H9 (cell line): ENCODE measurements around the gene COL18A1. TPM values are rescaled to one million over a fixed set of nuclear protein-coding genes. Genes with fewer than 3 reads are reported as not detected.
A peak's percentile ranks its signal among the peaks of the same experiment; 100 is the strongest.

Source experiments
- DNase-seq: peaks from one replicate; pipeline ENCODE4 v3.0.0-alpha.2; 2017
- H2AFZ ChIP-seq: one replicate; pipeline ENCODE4 v1.6.1; 2013; ENCODE audit warnings: mild to moderate bottlenecking, low read length, control low read depth, moderate library complexity
- H2AK5ac ChIP-seq: 2 replicates; pipeline ENCODE4 v1.6.1; 2013; ENCODE audit warnings: low read length, control low read depth, mixed read lengths; ENCODE audit not compliant: insufficient read length
- H2BK120ac ChIP-seq: one replicate; pipeline ENCODE4 v1.6.1; 2013; ENCODE audit warnings: low read depth, mild to moderate bottlenecking, low read length, control low read depth, inconsistent platforms; ENCODE audit not compliant: poor library complexity, severe bottlenecking
- H2BK12ac ChIP-seq: 2 replicates; pipeline ENCODE4 v1.6.1; 2013; ENCODE audit warnings: low read length, control low read depth, mixed read lengths, low read depth; ENCODE audit not compliant: insufficient read length
- H2BK15ac ChIP-seq: 2 replicates; pipeline ENCODE4 v1.6.1; 2013; ENCODE audit warnings: low read depth, low read length, control low read depth
- H2BK20ac ChIP-seq: one replicate; pipeline ENCODE4 v1.6.1; 2013; ENCODE audit warnings: low read depth, mild to moderate bottlenecking, low read length, control low read depth, inconsistent platforms; ENCODE audit not compliant: poor library complexity, severe bottlenecking
- H2BK5ac ChIP-seq: 2 replicates; pipeline ENCODE4 v1.6.1; 2013; ENCODE audit warnings: low read length, control low read depth, mixed read lengths; ENCODE audit not compliant: insufficient read length
- H3K14ac ChIP-seq: 2 replicates; pipeline ENCODE4 v1.6.1; 2013; ENCODE audit warnings: low read length, control low read depth; ENCODE audit not compliant: insufficient read depth
- H3K18ac ChIP-seq: 2 replicates; pipeline ENCODE4 v1.6.1; 2013; ENCODE audit warnings: low read depth, mild to moderate bottlenecking, mixed read lengths, low read length, control low read depth; ENCODE audit not compliant: insufficient read length
- H3K23ac ChIP-seq: 2 replicates; pipeline ENCODE4 v1.6.1; 2013; ENCODE audit warnings: low read length, control low read depth, mixed read lengths, low read depth; ENCODE audit not compliant: insufficient read length
- H3K23me2 ChIP-seq: 2 replicates; pipeline ENCODE4 v1.6.1; 2013; ENCODE audit warnings: low read depth, mild to moderate bottlenecking, mixed read lengths, low read length, control low read depth; ENCODE audit not compliant: insufficient read length, poor library complexity, severe bottlenecking
- H3K27ac ChIP-seq: 2 replicates; pipeline ENCODE4 v1.5.1; 2013; ENCODE audit warnings: low read length, control low read depth, mixed read lengths, low read depth; ENCODE audit not compliant: insufficient read length
- H3K27me3 ChIP-seq: 2 replicates; pipeline ENCODE4 v1.6.1; 2013; ENCODE audit warnings: low read length, control low read depth, inconsistent platforms; ENCODE audit not compliant: insufficient read depth
- H3K4ac ChIP-seq: 2 replicates; pipeline ENCODE4 v1.6.1; 2013; ENCODE audit warnings: low read depth, mild to moderate bottlenecking, control low read depth, inconsistent platforms, low read length, moderate library complexity
- H3K4me1 ChIP-seq: 2 replicates; pipeline ENCODE4 v1.6.1; 2013; ENCODE audit warnings: low read length, control low read depth, inconsistent platforms; ENCODE audit not compliant: insufficient read depth
- H3K4me2 ChIP-seq: 2 replicates; pipeline ENCODE4 v1.6.1; 2013; ENCODE audit warnings: low read length, control low read depth, mixed read lengths; ENCODE audit not compliant: insufficient read length, insufficient read depth
- H3K56ac ChIP-seq: 2 replicates; pipeline ENCODE4 v1.6.1; 2013; ENCODE audit warnings: low read depth, mild to moderate bottlenecking, mixed read lengths, low read length, control low read depth; ENCODE audit not compliant: insufficient read length
- H3K79me1 ChIP-seq: 2 replicates; pipeline ENCODE4 v1.6.1; 2013; ENCODE audit warnings: low read depth, mild to moderate bottlenecking, moderate library complexity, low read length, control low read depth, inconsistent platforms; ENCODE audit not compliant: insufficient read depth, poor library complexity, severe bottlenecking
- H3K79me2 ChIP-seq: 2 replicates; pipeline ENCODE4 v1.6.1; 2013; ENCODE audit warnings: low read length, control low read depth, inconsistent platforms; ENCODE audit not compliant: insufficient read depth
- H3K9ac ChIP-seq: 2 replicates; pipeline ENCODE4 v1.6.1; 2013; ENCODE audit warnings: low read length, control low read depth, mixed read lengths; ENCODE audit not compliant: insufficient read length; ENCODE audit errors: extremely low read depth
- H3K9me3 ChIP-seq: one replicate; pipeline ENCODE4 v1.6.1; 2013; ENCODE audit warnings: low read depth, low read length, inconsistent platforms; ENCODE audit not compliant: control insufficient read depth
- H3T11ph ChIP-seq: one replicate; pipeline ENCODE4 v1.6.1; 2013; ENCODE audit warnings: mild to moderate bottlenecking, low read length, control low read depth, inconsistent platforms
- H4K20me1 ChIP-seq: one replicate; pipeline ENCODE4 v1.6.1; 2013; ENCODE audit not compliant: control insufficient read depth, insufficient read length, insufficient read depth
- H4K5ac ChIP-seq: 2 replicates; pipeline ENCODE4 v1.6.1; 2013; ENCODE audit warnings: low read depth, mild to moderate bottlenecking, mixed read lengths, low read length, control low read depth; ENCODE audit not compliant: insufficient read length
- H4K8ac ChIP-seq: replicated peaks from 2 replicates; pipeline ENCODE4 v1.6.1; 2013; ENCODE audit warnings: low read length, control low read depth, mixed read lengths, low read depth; ENCODE audit not compliant: insufficient read length
- H4K91ac ChIP-seq: 2 replicates; pipeline ENCODE4 v1.6.1; 2013; ENCODE audit warnings: low read depth, mild to moderate bottlenecking, moderate library complexity, mixed read lengths, low read length, control low read depth; ENCODE audit not compliant: insufficient read length
- H3K27ac Mint-ChIP-seq, 3 experiments: 2 replicates in 2 of 3; 3 replicates in 1 of 3; pipeline ENCODE4 v1.8.0; 2020 to 2021; ENCODE audit warnings: mixed read lengths in 3 of 3, mild to moderate bottlenecking in 1 of 3, moderate library complexity in 1 of 3
- H3K27me3 Mint-ChIP-seq: 2 replicates; pipeline ENCODE4 v1.8.0; 2021; ENCODE audit warnings: low read depth, mild to moderate bottlenecking, moderate library complexity, mixed read lengths
- H3K36me3 Mint-ChIP-seq, 3 experiments: 2 replicates in 2 of 3; 3 replicates in 1 of 3; pipeline ENCODE4 v1.8.0; 2020 to 2021; ENCODE audit warnings: low read depth in 3 of 3, mixed read lengths in 3 of 3; ENCODE audit not compliant: insufficient read depth in 1 of 3
- H3K4me1 Mint-ChIP-seq, 2 experiments: 2 replicates each; pipeline ENCODE4 v1.8.0; 2020; ENCODE audit warnings: mixed read lengths in 2 of 2
- H3K4me3 Mint-ChIP-seq, 2 experiments: 2 replicates in 1 of 2; 3 replicates in 1 of 2; pipeline ENCODE4 v1.8.0; 2020 to 2021; ENCODE audit warnings: mild to moderate bottlenecking in 2 of 2, mixed read lengths in 2 of 2, moderate library complexity in 1 of 2
- H3K9me3 Mint-ChIP-seq, 2 experiments: 2 replicates in 1 of 2; 3 replicates in 1 of 2; pipeline ENCODE4 v1.8.0; 2020; ENCODE audit warnings: mild to moderate bottlenecking in 2 of 2, mixed read lengths in 2 of 2, moderate library complexity in 1 of 2
- CTCF ChIP-seq: fragments of 200-600 bp; sonication (generic); conservative IDR thresholded peaks from 3 replicates; pipeline ENCODE4 v1.8.0; 2021; ENCODE audit warnings: antibody characterized with exemption, mild to moderate bottlenecking
- WGBS: extraction: QIAGEN DNeasy Blood & Tissue Kit; methylation state at CpG from one replicate; pipeline ENCODE4 v1.1.7; 2013; ENCODE audit warnings: missing lambda C conversion rate, low lambda C conversion rate, mixed read lengths; ENCODE audit not compliant: insufficient read length; ENCODE audit errors: extremely low coverage; 5-methylcytosine and 5-hydroxymethylcytosine counted together
- total RNA-seq: library from RNA; stranded (reverse); gene quantifications from 2 replicates; pipeline ENCODE4 v1.2.1, GENCODE V29; 2021

Gene COL18A1
- total RNA-seq, 1 experiment from 2014 or later, result 232 TPM

- no peaks in the 10 kb centered on the region for H3K79me1 ChIP-seq
- Mint-ChIP-seq H3K4me1 (peaks cover 5 to 7% of the 10 kb centered on the region in 2 experiments), H3K9me3 (no peaks in the 10 kb centered on the region), H3K4me3 (no peak overlapping the region), H3K27me3 (no peaks in the 10 kb centered on the region), H3K36me3 (peaks cover 0 to 8% (median 6%) of the 10 kb centered on the region in 3 experiments; a peak in 6 of 7 replicates), H3K27ac (no peak overlapping the region)
- H3K23ac ChIP-seq, result no peak overlapping the region
- H2BK12ac ChIP-seq, result no peak overlapping the region
- H3K27me3 ChIP-seq, result no peaks in the 10 kb centered on the region
- H3K14ac ChIP-seq, result no peak overlapping the region
- H4K5ac ChIP-seq, result no peak overlapping the region
- no peak overlapping the region for H2AK5ac ChIP-seq
- no peak overlapping the region for H2BK15ac ChIP-seq
- H3K23me2 ChIP-seq, result peaks cover 5% of the 10 kb centered on the region
- H3K27ac ChIP-seq, result no peak overlapping the region
- no peak overlapping the region for H3K9ac ChIP-seq
- H3K18ac ChIP-seq, result no peak overlapping the region
- TF ChIP-seq CTCF, result no peak
- no peak overlapping the region for H2BK120ac ChIP-seq
- H3K79me2 ChIP-seq, result peaks cover 6% of the 10 kb centered on the region; the same call in 1 of the 2 replicates
- no peaks in the 10 kb centered on the region for H4K20me1 ChIP-seq
- no peak overlapping the region for H2BK20ac ChIP-seq
- no peak overlapping the region for H4K8ac ChIP-seq
- no peak overlapping the region for H3K4ac ChIP-seq
- no peak overlapping the region for H3K4me2 ChIP-seq
- no peaks in the 10 kb centered on the region for H3K9me3 ChIP-seq
- H3K56ac ChIP-seq, result no peak overlapping the region
- H4K91ac ChIP-seq, result no peak overlapping the region
- no peak overlapping the region for H3T11ph ChIP-seq
- peak; percentile 23 for DNase-seq
- no peak overlapping the region for H2BK5ac ChIP-seq
- no CpG with 5 or more reads among the region's 31 CpGs for WGBS
- H2AFZ ChIP-seq, result no peak overlapping the region
- H3K4me1 ChIP-seq, result no peaks in the 10 kb centered on the region
These were observed 133.5 kb downstream of the COL18A1 start for GRCh38 chr21:45538381-45539045.
